Measurements from ENCODE around the gene CNTN4.

The CNTN4 gene

GRCh38 chr3:3005146-3005744, 906.6 kb downstream of the CNTN4 start:
- no peak for DNase-seq

GRCh38 chr3:3013317-3014052, 914.8 kb downstream of the CNTN4 start:
- DNase-seq = no peak

- DNase-seq = peak; percentile 13
These were observed 916.8 kb downstream of the CNTN4 start for GRCh38 chr3:3015185-3016089.

GRCh38 chr3:3016226-3016625, 917.6 kb downstream of the CNTN4 start:
- no peak for DNase-seq

- no peak for DNase-seq
These were observed 921.5 kb downstream of the CNTN4 start for GRCh38 chr3:3020209-3020608.

- DNase-seq = no peak
These were observed 924.6 kb downstream of the CNTN4 start for GRCh38 chr3:3023111-3023745.

GRCh38 chr3:3027976-3028567, 929.4 kb downstream of the CNTN4 start:
- DNase-seq = no peak

GRCh38 chr3:3031326-3031725, 932.7 kb downstream of the CNTN4 start:
- no peak for DNase-seq

- DNase-seq = no peak
These were observed 938.5 kb downstream of the CNTN4 start for GRCh38 chr3:3037156-3037555.

GRCh38 chr3:3038201-3038991, 939.7 kb downstream of the CNTN4 start:
- DNase-seq = no peak

GRCh38 chr3:3053974-3054373, 955.3 kb downstream of the CNTN4 start:
- DNase-seq = no peak

- no peak for DNase-seq
These were observed 961.0 kb downstream of the CNTN4 start for GRCh38 chr3:3059645-3060044.

- DNase-seq = no peak
These were observed 965.6 kb downstream of the CNTN4 start for GRCh38 chr3:3064297-3064696.

GRCh38 chr3:3065876-3066275, 967.2 kb downstream of the CNTN4 start:
- DNase-seq = no peak

GRCh38 chr3:3066378-3066777, 967.7 kb downstream of the CNTN4 start:
- DNase-seq = no peak

- DNase-seq = no peak
These were observed 968.2 kb downstream of the CNTN4 start for GRCh38 chr3:3066910-3067309.

GRCh38 chr3:3068358-3068881, 969.8 kb downstream of the CNTN4 start:
- no peak for DNase-seq

- DNase-seq = no peak
These were observed 971.1 kb downstream of the CNTN4 start for GRCh38 chr3:3069723-3070122.

- DNase-seq = no peak
These were observed 972.5 kb downstream of the CNTN4 start for GRCh38 chr3:3071136-3071535.

- DNase-seq = no peak
These were observed 976.0 kb downstream of the CNTN4 start for GRCh38 chr3:3074551-3075257.

- DNase-seq = no peak
These were observed 981.6 kb downstream of the CNTN4 start for GRCh38 chr3:3080309-3080708.
